ENCODE measurements around the gene SLFN5.
"Not testable (repeated sequence)": the region's sequence is repeated elsewhere in the genome, so short reads cannot be mapped to it uniquely, and the experiment has no call there.

The SLFN5 gene

DNA sequence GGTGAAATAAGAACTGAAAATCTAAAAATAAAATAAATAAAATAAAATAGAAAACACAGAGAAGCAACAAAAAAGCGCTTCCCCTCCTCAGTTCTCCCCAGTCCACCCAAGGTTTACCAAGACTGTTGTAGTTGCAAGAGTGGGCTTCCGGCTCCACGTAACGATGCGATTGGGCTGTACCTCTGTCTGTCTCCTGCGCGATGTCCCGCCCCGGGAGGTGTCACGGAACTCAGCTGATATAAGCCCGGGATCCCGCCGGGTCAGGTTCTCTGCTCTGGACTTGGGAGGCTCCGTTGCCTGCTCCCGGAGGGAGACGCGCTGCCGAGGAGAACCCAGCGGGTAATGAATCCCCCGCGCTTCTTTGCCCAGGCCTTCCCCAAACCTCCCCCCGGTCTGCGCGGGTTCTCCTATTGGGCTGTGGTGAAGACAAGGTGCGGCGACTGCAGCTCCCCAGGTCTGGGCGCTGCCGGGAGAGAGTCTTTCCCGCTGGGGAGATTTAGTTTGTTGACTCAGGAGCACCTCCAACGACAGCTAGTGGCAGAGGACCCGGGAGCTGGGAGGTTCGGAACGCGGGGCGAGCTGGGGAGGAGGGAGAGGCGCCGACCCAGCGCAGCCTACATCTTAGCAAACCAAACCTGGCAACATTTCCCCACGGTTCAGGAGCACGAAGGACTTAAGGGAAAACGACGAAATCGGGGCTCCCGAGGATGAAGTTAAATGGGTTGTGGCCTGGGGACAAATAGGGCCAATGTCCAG lies at the start of gene SLFN5:
Gene SLFN5 (plus strand): TSS at position 268 of the 756 bp plus-strand sequence. CDS start 15,619 bp downstream, outside the sequence.
- DNase-seq (ENCODE audit: low read depth in 2 of 3, low spot score in 2 of 3) = peak; percentile 80 to 96 (median 84)

DNA sequence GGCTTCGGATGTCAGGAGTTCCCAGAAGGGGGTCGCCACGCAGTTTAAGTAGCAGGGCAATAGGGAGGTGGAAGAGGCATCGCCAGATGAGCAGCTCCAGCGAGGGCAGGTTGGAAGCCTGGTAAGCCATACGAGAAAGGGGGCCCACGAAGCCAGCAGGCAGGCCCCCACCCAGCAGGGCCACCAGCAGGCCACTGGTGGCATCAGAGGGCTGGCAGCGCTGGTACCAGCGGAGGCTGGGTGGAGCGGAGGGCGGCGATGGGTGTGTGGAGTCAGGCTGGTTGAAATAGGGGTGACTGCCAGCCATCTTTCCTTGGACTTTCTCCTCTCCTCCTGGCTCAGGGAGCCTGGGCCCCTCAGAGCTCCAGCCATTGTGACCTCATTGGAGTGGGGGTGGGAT lies 48.9 kb upstream of the SLFN5 start, which contains the start of gene SLC35G3:
Gene SLC35G3 (minus strand): TSS at position 393 of the 400 bp plus-strand sequence. CDS start 86 bp downstream, at position 307.
- not testable (repeated sequence) for DNase-seq (ENCODE audit: low read depth in 2 of 3, low spot score in 2 of 3)

GRCh38 chr17:35195062-35195461 lies 47.8 kb upstream of the SLFN5 start:
- DNase-seq (ENCODE audit: low read depth in 2 of 3, low spot score in 2 of 3) = not testable (repeated sequence)

GRCh38 chr17:35202582-35202981 lies 40.3 kb upstream of the SLFN5 start:
- not testable (repeated sequence) for DNase-seq (ENCODE audit: low read depth in 2 of 3, low spot score in 2 of 3)

DNA sequence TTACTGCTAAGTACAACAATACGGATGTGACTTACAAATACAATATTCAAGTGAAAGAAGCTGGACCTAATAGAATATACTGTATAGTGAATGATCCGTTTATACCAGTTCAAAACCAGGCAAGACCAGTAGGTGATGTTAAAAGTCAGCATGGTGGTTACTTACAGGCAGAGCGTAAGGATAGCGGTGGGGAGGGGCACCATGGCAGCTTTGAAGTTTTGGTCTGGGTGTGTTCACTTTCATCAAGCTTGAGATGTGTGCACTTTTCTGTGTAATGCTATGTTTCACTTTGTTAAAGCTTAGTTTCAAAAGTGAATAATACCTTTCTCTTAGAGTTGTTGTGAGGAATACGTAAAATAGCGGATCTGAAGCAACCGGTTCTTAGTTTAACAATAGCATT lies 32.1 kb upstream of the SLFN5 start:
- DNase-seq (ENCODE audit: low read depth in 2 of 3, low spot score in 2 of 3) = no peak

GRCh38 chr17:35212668-35213067 lies 30.2 kb upstream of the SLFN5 start:
- no peak for DNase-seq (ENCODE audit: low read depth in 2 of 3, low spot score in 2 of 3)

DNA sequence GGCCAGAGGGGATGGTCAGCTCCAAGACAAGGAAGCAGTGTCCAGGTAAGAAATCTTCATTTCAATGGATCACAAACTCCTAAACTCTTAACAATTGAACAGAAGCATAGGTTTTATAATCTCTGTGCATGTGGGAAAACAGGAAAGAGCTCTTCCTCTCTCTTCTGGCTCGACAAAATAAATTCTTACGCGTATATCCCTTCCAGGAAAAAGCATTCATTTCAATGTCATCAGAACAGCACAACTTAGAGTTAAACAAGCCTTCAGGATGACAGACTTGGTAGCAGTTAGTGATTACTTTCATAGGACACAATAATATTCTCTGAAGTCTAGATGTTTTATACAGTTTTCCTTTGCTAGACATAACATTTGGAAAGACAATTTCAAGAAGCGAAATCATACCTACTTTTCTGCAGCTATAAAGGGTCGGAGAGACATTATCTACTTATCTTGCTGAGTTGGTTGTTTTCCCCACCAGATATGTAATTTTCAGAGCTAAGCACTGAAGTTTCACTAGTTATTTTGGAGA lies 29.4 kb upstream of the SLFN5 start:
- DNase-seq (ENCODE audit: low read depth in 2 of 3, low spot score in 2 of 3) = no peak

- no peak for DNase-seq (ENCODE audit: low read depth in 2 of 3, low spot score in 2 of 3)
These were observed 28.7 kb upstream of the SLFN5 start for GRCh38 chr17:35214192-35214591.

- peak in 1 of 3 experiments; percentile 32 for DNase-seq (ENCODE audit: low read depth in 2 of 3, low spot score in 2 of 3)
These were observed 28.1 kb upstream of the SLFN5 start for GRCh38 chr17:35214631-35215273.

- DNase-seq (ENCODE audit: low read depth in 2 of 3, low spot score in 2 of 3) = no peak
These were observed 25.8 kb upstream of the SLFN5 start for GRCh38 chr17:35217107-35217506.

GRCh38 chr17:35218915-35219314 lies 24.0 kb upstream of the SLFN5 start:
- DNase-seq (ENCODE audit: low read depth in 2 of 3, low spot score in 2 of 3) = no peak

DNA sequence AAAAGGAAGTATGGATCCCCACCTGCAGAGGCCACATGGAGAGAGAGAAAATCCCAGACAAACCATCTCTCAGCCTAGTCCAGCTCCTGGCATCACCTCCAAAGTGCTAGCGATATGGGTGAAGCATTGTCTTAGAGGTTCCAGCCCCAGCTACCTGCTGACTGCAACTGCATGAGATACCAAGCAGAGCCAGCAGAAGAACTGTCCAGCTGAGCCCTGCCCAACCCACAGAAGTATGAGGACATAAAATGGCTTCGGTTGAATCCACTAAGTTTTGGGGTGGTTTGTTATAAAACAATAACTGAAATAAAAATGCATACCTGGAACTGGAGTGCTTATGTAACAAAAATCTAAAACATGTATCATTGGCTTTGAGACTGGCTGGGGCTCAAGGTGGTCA lies 20.4 kb upstream of the SLFN5 start:
- no peak for DNase-seq (ENCODE audit: low read depth in 2 of 3, low spot score in 2 of 3)

GRCh38 chr17:35224436-35224835 lies 18.4 kb upstream of the SLFN5 start:
- no peak for DNase-seq (ENCODE audit: low read depth in 2 of 3, low spot score in 2 of 3)

DNA sequence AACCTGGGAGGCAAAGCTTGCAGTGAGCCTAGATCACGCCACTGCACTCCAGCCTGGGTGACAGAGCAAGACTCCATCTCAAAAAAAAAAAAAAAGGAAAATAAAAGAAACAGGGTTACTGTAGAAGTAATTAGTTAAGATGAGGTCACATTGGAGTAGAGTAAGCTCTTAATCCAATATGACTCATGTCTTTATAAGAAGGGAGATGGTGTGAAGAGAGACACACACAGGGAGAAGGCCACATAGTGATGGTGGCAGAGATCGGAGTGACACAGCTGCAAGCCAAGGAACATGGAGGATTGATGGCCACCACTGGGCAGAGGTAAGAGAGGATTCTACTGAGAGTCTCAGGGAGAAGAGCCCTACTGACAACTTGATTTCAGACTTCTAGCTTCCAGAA lies 15.3 kb upstream of the SLFN5 start:
- no peak for DNase-seq (ENCODE audit: low read depth in 2 of 3, low spot score in 2 of 3)

DNA sequence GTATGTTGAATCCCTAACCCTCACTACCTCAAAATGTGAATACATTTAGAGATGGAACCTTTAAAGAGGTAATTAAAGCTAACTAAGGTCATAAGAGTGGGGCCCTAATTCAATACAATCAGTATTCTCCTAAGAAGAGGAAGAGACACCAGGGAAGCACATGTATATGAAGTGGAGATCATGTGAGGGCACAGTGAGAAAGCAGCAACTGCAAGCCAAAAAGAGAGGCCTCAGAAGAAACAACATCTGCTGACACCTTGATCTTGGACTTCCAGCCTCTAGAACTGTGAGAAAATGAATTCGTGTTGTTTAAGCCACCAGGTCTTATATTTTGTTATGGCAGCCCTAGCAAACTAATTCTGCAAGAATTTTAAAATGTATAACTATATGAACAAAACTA lies 13.2 kb upstream of the SLFN5 start:
- DNase-seq (ENCODE audit: low read depth in 2 of 3, low spot score in 2 of 3) = no peak

- DNase-seq (ENCODE audit: low read depth in 2 of 3, low spot score in 2 of 3) = not testable (repeated sequence)
These were observed 8.6 kb upstream of the SLFN5 start for GRCh38 chr17:35234315-35234714.

DNA sequence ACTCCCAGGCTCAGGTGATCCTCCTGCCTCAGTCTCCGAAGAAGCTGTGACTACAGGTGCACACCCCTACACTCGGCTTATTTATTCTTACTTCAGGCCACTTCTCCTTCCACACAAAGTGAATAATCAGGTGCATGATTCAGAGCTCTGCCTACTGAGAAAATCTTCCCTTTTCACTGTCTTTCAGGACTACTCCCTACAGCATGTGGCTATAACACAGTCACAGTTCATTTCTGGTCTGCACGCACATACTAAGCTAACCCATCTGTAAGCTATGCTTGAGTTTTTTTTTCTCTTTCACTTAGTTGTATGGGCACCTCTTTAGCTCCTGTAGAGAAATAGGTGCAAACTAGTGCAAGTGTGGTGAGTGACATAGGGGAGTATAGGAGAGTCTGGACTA lies 7.6 kb upstream of the SLFN5 start:
- DNase-seq (ENCODE audit: low read depth in 2 of 3, low spot score in 2 of 3) = no peak

DNA sequence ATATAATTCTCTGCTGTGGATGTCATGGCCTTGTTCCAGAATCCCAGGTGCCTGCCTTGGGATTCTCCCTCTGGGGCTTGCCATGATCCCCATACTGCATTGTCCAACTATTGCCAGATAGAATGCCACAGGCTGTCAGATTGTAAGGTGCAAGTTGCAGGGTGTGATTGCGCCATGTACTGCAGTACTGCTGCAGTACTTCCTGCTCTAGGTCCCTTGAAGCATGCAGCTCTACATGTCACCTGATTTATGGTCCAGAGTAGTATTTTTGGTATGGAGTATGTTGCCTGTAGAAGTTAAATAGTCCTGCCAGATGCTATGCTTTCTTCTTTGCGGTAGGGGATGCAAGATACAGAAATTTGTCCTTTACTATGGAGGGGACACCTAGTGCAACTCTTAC lies 7.0 kb upstream of the SLFN5 start:
- no peak for DNase-seq (ENCODE audit: low read depth in 2 of 3, low spot score in 2 of 3)

GRCh38 chr17:35236821-35237220 lies 6.1 kb upstream of the SLFN5 start:
- no peak for DNase-seq (ENCODE audit: low read depth in 2 of 3, low spot score in 2 of 3)

GRCh38 chr17:35238821-35239220 lies 4.1 kb upstream of the SLFN5 start:
- no peak for DNase-seq (ENCODE audit: low read depth in 2 of 3, low spot score in 2 of 3)

GRCh38 chr17:35239823-35240222 lies 3.0 kb upstream of the SLFN5 start:
- no peak for DNase-seq (ENCODE audit: low read depth in 2 of 3, low spot score in 2 of 3)

DNA sequence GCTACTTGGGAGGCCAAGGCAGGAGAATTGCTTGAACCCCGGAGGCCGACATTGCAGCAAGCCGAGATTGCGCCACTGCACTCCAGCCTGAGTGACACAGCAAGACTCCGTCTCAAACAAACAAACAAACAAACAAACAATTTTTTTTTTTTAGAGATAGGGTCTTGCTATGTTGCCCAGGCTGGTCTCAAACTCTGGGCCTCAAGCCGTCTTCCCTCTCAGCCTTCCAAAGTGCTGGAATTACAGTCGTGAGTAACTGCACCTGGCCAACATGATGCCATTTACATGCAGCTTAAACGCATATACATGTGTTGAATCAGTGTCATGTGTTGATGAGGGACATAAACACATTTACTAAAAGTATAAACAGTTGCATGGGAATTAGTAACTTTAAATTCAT lies 2.0 kb upstream of the SLFN5 start:
- DNase-seq (ENCODE audit: low read depth in 2 of 3, low spot score in 2 of 3) = no peak
